Lower leg skin (tissue), 4 donors: ENCODE measurements around the gene MYOC. TPM values are rescaled to one million over a fixed set of nuclear protein-coding genes. Genes with fewer than 3 reads are reported as not detected.
"Not testable (repeated sequence)": the region's sequence is repeated elsewhere in the genome, so short reads cannot be mapped to it uniquely, and the experiment has no call there.

ENCODE experiments used
- DNase-seq, 2 donors: peaks; one replicate each; pipeline ENCODE4 v3.0.0-alpha.2; 2019; ENCODE audit warnings: low spot score in 2 of 2
- H3K4me3 ChIP-seq: fragments of 200-600 bp; sonication (generic); 2 replicates; pipeline ENCODE4 v1.5.1; 2017; ENCODE audit warnings: mild to moderate bottlenecking, low read depth; ENCODE audit not compliant: poor library complexity, severe bottlenecking
- POLR2A ChIP-seq, 2 donors: fragments of 450-650 bp; IDR thresholded peaks; one replicate each; pipeline ENCODE4 v1.6.1; 2016 to 2017; ENCODE audit warnings: antibody characterized with exemption in 2 of 2, mild to moderate bottlenecking in 1 of 2, moderate library complexity in 1 of 2
- WGBS, 2 donors: methylation state at CpG; one replicate each; pipeline ENCODE4 v1.1.5; 2018; 5-methylcytosine and 5-hydroxymethylcytosine counted together
- intact Hi-C: fragments of 100-400 bp; cut with DNase I; formaldehyde crosslinking; loops from one replicate; pipeline ENCODE4 v1.15.0; 2023; ENCODE audit warnings: low total_unique reads
- total RNA-seq, 4 donors: library from RNA; depleted of rRNA; stranded (reverse); fragments of >200 nt; gene quantifications; one replicate each; pipeline ENCODE4 v1.1.0, GENCODE V29; 2016
- TF ChIP-seq, protein P1 (sequence below), 3 donors: fragments of 450-650 bp; IDR thresholded peaks; one replicate each; pipeline ENCODE4 v1.5.1; 2016; ENCODE audit warnings: antibody characterized with exemption in 3 of 3, mild to moderate bottlenecking in 3 of 3, moderate library complexity in 2 of 3

Gene MYOC
- total RNA-seq, 4 donors from 2014 or later: 3.0 to 6.3 (median 4.4) TPM

DNA sequence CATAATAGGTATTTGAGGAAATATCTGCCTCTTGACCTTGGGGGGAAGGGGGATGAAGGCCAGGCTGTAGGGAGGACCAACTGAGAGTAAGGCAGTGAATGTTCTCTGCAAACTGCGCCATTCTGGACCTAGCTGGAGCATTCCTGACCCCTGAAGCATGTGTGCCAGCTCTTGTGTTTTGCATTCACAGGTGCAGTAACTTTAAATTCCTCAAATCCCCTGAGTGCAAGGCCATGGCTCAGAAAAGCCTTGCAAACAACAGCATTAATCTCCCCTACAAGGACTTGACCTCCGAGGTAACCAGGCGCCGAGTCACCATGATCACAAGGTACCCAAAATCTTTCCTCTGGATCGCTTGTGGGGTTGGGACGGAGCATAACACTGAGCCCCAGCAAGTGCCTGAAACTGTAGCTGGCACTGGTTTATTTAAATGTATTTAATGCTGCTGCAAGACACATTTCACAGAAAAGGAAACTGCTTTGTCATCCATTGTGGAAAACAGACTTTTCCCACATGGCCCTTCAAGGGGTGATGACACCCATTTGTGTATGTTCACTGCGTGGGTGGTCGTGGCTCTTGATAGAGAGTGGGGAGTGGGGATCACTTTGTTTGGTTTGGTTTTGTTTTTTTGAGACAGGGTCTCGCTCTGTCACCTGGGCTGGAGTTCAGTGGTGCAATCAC lies 28.7 kb downstream of the MYOC start:
- intact Hi-C loops: no loop called here
- TF ChIP-seq, protein P1, sequence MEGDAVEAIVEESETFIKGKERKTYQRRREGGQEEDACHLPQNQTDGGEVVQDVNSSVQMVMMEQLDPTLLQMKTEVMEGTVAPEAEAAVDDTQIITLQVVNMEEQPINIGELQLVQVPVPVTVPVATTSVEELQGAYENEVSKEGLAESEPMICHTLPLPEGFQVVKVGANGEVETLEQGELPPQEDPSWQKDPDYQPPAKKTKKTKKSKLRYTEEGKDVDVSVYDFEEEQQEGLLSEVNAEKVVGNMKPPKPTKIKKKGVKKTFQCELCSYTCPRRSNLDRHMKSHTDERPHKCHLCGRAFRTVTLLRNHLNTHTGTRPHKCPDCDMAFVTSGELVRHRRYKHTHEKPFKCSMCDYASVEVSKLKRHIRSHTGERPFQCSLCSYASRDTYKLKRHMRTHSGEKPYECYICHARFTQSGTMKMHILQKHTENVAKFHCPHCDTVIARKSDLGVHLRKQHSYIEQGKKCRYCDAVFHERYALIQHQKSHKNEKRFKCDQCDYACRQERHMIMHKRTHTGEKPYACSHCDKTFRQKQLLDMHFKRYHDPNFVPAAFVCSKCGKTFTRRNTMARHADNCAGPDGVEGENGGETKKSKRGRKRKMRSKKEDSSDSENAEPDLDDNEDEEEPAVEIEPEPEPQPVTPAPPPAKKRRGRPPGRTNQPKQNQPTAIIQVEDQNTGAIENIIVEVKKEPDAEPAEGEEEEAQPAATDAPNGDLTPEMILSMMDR (IDR thresholded peaks at IDR 0.05): no peak
- TF ChIP-seq POLR2A (IDR thresholded peaks at IDR 0.05): no peak
- WGBS, 2 donors: 72 to 81% methylated on average over 9 of the region's 9 CpGs
- H3K4me3 ChIP-seq: no peak overlapping the region
- DNase-seq: no peak

DNA sequence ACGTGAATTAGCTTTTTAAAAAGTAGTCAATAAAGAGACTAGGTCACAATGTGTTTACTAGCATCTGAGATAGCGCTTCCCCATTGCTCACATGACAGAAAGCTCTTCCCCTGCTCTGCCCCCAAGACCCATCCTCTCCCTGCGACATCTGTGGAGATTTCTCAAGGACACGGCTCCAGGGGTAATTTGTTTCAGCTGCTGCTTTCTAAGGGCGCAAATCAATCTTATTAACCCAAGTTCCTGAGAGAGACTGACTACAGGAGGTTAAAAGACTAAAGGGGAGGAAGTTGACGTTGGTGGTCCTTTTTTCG lies 30.4 kb downstream of the MYOC start, which contains the start of gene MYOCOS:
TSS of gene MYOCOS (plus strand) at position 92 of the 311 bp plus-strand sequence. CDS start 1,641 bp downstream, outside the sequence.
- intact Hi-C loops: no loop called here
- WGBS, 2 donors: 57 to 61% methylated on average over 7 of the region's 7 CpGs
- no peak within 1 kb of the TSS for H3K4me3 ChIP-seq
- no peak for TF ChIP-seq POLR2A (IDR thresholded peaks at IDR 0.05)
- TF ChIP-seq, protein P1 (IDR thresholded peaks at IDR 0.05): no peak
- DNase-seq: no peak

DNA sequence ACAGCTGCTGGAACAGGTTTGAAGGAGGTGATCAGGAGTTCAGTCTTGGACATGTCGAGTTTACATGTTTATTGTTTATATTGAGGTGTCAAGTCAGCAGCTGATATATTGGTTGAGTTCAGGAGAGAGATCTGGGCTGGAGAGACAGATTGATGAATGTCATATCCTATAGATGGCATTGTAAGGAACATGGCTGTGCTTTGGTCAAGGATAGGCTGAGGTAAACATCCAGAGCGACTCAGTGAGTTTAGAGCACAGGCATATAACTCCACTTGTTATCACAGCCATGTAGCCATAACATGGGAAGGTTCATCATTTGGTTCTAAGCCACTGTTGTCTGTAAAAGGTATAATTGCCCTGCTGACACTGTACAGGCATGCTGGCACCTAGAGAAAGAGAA lies 35.9 kb downstream of the MYOC start:
- intact Hi-C loops: no loop called here
- DNase-seq: no peak
- no peak overlapping the region for H3K4me3 ChIP-seq
- TF ChIP-seq POLR2A (IDR thresholded peaks at IDR 0.05): no peak
- TF ChIP-seq, protein P1 (IDR thresholded peaks at IDR 0.05): no peak
- WGBS, 2 donors: 85 to 96% methylated on average over 2 of the region's 2 CpGs

DNA sequence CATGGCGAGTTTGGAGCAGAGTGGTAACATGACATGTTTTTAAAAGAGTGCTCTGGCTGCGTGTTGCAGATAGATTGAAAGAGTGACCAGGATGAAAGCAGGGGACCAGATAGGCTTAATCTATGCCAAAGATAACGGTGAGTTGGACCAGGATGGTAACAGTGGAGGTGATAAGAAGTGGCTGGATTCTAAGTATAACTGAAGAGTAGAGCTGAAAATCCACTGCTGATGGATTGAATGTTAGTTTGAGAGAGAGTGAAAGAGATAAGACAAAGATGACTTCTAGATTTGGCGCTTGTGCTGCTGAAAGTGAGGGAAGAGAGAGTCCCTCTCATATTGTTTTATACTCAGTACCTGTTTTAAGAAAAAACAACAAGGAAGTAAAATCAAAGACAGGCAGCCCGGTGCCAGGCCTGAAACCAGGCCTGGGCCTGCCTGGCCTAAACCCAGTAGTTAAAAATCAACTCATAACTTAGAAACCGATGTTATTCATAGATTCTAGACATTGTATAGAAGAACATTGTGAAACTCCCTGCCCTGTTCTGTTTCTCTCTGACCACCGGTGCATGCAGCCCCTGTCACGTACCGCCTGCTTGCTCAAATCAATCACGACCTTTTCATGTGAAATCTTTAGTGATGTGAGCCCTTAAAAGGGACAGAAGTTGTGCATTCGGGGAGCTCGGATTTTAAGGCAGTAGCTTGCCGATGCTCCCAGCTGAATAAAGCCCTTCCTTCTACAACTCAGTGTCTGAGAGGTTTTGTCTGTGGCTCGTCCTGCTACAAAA lies 37.2 kb downstream of the MYOC start:
- H3K4me3 ChIP-seq, intact Hi-C loops, DNase-seq: not testable (repeated sequence)
- WGBS, 2 donors: 83 to 84% methylated on average over 14 of the region's 14 CpGs

DNA sequence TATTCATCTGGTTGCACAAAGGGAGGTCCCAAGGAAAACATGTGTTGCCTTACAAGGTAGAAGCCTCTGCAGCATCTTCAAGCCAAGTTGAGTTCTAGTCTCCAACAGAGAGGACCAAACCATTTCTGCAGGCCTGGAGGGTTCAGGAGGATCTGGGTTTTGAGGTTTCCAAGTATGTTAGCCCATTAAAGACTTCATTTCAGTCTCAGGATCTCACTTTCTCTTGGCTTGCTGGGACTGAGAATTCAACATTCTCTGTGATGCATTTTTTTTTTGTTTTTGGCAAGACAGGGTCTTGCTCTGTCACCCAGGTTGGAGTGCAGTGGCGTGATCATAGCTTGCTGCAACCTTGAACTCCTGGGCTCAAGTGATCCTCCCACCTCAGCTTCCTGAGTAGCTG lies 39.2 kb downstream of the MYOC start:
- no peak for DNase-seq
- no peak overlapping the region for H3K4me3 ChIP-seq
- intact Hi-C loops: no loop called here
- WGBS, 2 donors: 86 to 95% methylated on average over 1 of the region's 1 CpG
- TF ChIP-seq, protein P1 (IDR thresholded peaks at IDR 0.05): no peak
- TF ChIP-seq POLR2A (IDR thresholded peaks at IDR 0.05): no peak

DNA sequence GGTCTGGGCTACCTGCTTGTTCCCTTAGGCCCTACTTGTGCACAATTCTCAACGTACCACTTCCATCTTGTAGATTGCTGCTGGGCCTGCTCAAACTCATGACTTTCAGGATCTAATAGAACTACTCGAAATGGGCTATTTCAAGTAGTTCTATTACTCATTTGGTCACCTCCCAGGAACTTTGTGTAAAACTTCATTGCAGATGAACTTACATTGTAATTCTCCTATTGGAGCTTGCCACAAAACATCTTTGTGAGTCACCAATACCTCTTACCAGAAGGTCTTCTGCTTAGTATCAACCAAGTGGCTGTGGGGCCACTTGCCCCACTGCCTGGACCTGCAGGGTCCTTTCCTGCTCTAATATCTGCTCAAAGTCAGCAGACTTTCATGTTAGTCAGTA lies 41.2 kb downstream of the MYOC start:
- WGBS, 2 donors: 79 to 84% methylated on average over 2 of the region's 2 CpGs

More for the DNA sequence above, 41.2 kb downstream of the MYOC start:
- H3K4me3 ChIP-seq: no peak overlapping the region
- no peak for TF ChIP-seq POLR2A (IDR thresholded peaks at IDR 0.05)
- TF ChIP-seq, protein P1 (IDR thresholded peaks at IDR 0.05): no peak
- DNase-seq: no peak
- intact Hi-C loops: no loop called here
